B cell (primary cell): ENCODE measurements around the gene NUP210L. TPM values are rescaled to one million over a fixed set of nuclear protein-coding genes. Genes with fewer than 3 reads are reported as not detected.

Source experiments
- ATAC-seq: fragments of 200-7000 bp; cut with Tn5 transposase; one replicate; pipeline ENCODE4 v1.10.0; 2021; ENCODE audit warnings: low read depth, mild to moderate bottlenecking, moderate number of reproducible peaks, moderate library complexity
- CTCF ChIA-PET: fragments of 350-600 bp; sonication (Branson Sonifier 250); formaldehyde crosslinking; loops from one replicate; lab custom pipeline; 2021; ENCODE audit warnings: antibody characterized with exemption, inconsistent platforms; lab: Charles Lee
- POLR2A ChIA-PET: fragments of 350-600 bp; sonication (Branson Sonifier 250); formaldehyde crosslinking; loops from one replicate; lab custom pipeline; 2021; ENCODE audit warnings: antibody characterized with exemption; lab: Charles Lee
- DNase-seq: peaks from one replicate; pipeline ENCODE4 v3.0.0; 2013
- H2AFZ ChIP-seq: 2 replicates; pipeline ENCODE4 v1.6.1; 2012; ENCODE audit warnings: mild to moderate bottlenecking, low read depth, low read length; ENCODE audit not compliant: insufficient read depth, poor library complexity, severe bottlenecking
- H3K27ac ChIP-seq, 2 donors: 1 replicate in 1 of 2; 2 replicates in 1 of 2; pipeline ENCODE4 v1.5.1; 2012 to 2013; ENCODE audit warnings: low read length in 2 of 2, mild to moderate bottlenecking in 2 of 2, moderate library complexity in 1 of 2
- H3K27me3 ChIP-seq, 4 experiments: fragments of 200-600 bp in 1 of 4; sonication (generic) in 1 of 4; replicated peaks in 1 of 4; 1 replicate in 2 of 4; 2 replicates in 2 of 4; pipeline versions ENCODE4 v1.6.1 to v1.7.0; 2013 to 2016; ENCODE audit warnings: low read length in 3 of 4, mild to moderate bottlenecking in 2 of 4, mixed read lengths in 1 of 4, moderate library complexity in 1 of 4; ENCODE audit not compliant: insufficient read depth in 4 of 4, control insufficient read depth in 3 of 4; ENCODE audit errors: control extremely low read depth in 1 of 4
- H3K36me3 ChIP-seq, 2 experiments: replicated peaks in 1 of 2; 1 replicate in 1 of 2; 2 replicates in 1 of 2; pipeline versions ENCODE4 v1.6.1 to v1.7.1; 2013; ENCODE audit warnings: low read length in 1 of 2; ENCODE audit not compliant: insufficient read depth in 2 of 2, control insufficient read depth in 1 of 2; ENCODE audit errors: control extremely low read depth in 1 of 2, extremely low read depth in 1 of 2
- H3K4me1 ChIP-seq, 2 donors: fragments of 200-600 bp in 1 of 2; sonication (generic) in 1 of 2; 1 replicate in 1 of 2; 2 replicates in 1 of 2; pipeline versions ENCODE4 v1.5.1 to v1.6.1; 2013 to 2017; ENCODE audit warnings: low read length in 2 of 2; ENCODE audit not compliant: control insufficient read depth in 2 of 2, insufficient read depth in 2 of 2
- H3K4me2 ChIP-seq: replicated peaks from 2 replicates; pipeline ENCODE3; 2012; ENCODE audit warnings: mild to moderate bottlenecking, low read depth, low read length; ENCODE audit not compliant: poor library complexity, severe bottlenecking
- H3K4me3 ChIP-seq, 5 experiments: fragments of 200-600 bp in 1 of 5; sonication (generic) in 1 of 5; 1 replicate in 3 of 5; 2 replicates in 2 of 5; pipeline versions ENCODE4 v1.5.1 to v1.7.0; 2011 to 2016; ENCODE audit warnings: low read length in 4 of 5, mild to moderate bottlenecking in 4 of 5, low read depth in 2 of 5, control low read depth in 1 of 5, moderate library complexity in 1 of 5; ENCODE audit not compliant: insufficient read depth in 1 of 5; ENCODE audit errors: control extremely low read depth in 1 of 5, extremely low read depth in 1 of 5
- H3K79me2 ChIP-seq: fragments of 200-600 bp; sonication (generic); one replicate; pipeline ENCODE4 v1.6.0; 2016; ENCODE audit warnings: low read length; ENCODE audit not compliant: control insufficient read depth, insufficient read depth
- H3K9ac ChIP-seq: fragments of 200-600 bp; sonication (generic); 2 replicates; pipeline ENCODE4 v1.6.1; 2017; ENCODE audit warnings: mild to moderate bottlenecking, low read length, moderate library complexity
- H3K9me3 ChIP-seq, 3 donors: one replicate each; pipeline versions ENCODE4 v1.6.1 to v1.7.1; 2013; ENCODE audit warnings: low read length in 2 of 3; ENCODE audit not compliant: control insufficient read depth in 2 of 3, insufficient read depth in 1 of 3; ENCODE audit errors: control extremely low read depth in 1 of 3
- H4K20me1 ChIP-seq: 2 replicates; pipeline ENCODE4 v1.6.0; 2012; ENCODE audit warnings: mild to moderate bottlenecking, low read length; ENCODE audit not compliant: insufficient read depth, control insufficient read depth, poor library complexity, severe bottlenecking
- H3K27ac Mint-ChIP-seq: one replicate; pipeline ENCODE4 v1.8.0; 2021; ENCODE audit warnings: mixed read lengths
- H3K27me3 Mint-ChIP-seq: one replicate; pipeline ENCODE4 v1.8.0; 2021; ENCODE audit warnings: mixed read lengths
- H3K4me1 Mint-ChIP-seq: one replicate; pipeline ENCODE4 v1.8.0; 2021; ENCODE audit warnings: mixed read lengths
- H3K4me3 Mint-ChIP-seq: one replicate; pipeline ENCODE4 v1.8.0; 2021; ENCODE audit warnings: mixed read lengths
- H3K9me3 Mint-ChIP-seq: one replicate; pipeline ENCODE4 v1.8.0; 2022; ENCODE audit warnings: mixed read lengths; ENCODE audit not compliant: insufficient read depth
- CTCF ChIP-seq: fragments of 200-600 bp; IDR thresholded peaks from one replicate; pipeline ENCODE4 v1.8.0; 2022; ENCODE audit warnings: antibody characterized with exemption, mild to moderate bottlenecking
- EZH2 ChIP-seq: IDR thresholded peaks from 2 replicates; pipeline ENCODE4 v1.6.1; 2012; ENCODE audit warnings: borderline replicate concordance, low read depth, mild to moderate bottlenecking, moderate library complexity, low read length; ENCODE audit not compliant: insufficient read depth, poor library complexity, severe bottlenecking
- WGBS: methylation state at CpG from one replicate; pipeline ENCODE4 v1.1.5; 2013; ENCODE audit warnings: missing lambda C conversion rate; ENCODE audit not compliant: insufficient coverage; 5-methylcytosine and 5-hydroxymethylcytosine counted together
- intact Hi-C: fragments of 100-400 bp; cut with micrococcal nuclease; formaldehyde crosslinking; loops from one replicate; pipeline ENCODE4 v1.10.0; 2022
- polyA plus RNA-seq: library from polyadenylated mRNA; depleted of rRNA; stranded (reverse); fragments of >200 nt; gene quantifications from 2 replicates; pipeline ENCODE4 v1.2.3, GENCODE V29; 2012
- total RNA-seq, 2 donors: library from RNA; stranded (reverse); fragments of 120-200 nt in 1 of 2; gene quantifications; 1 replicate in 1 of 2; 2 replicates in 1 of 2; pipeline versions ENCODE4 v1.2.3 to v1.2.4, GENCODE V29; 2013 to 2022

Gene NUP210L
- total and polyA plus RNA-seq, 2 donors (not counting 1 experiment from before 2014, with no cell fraction given) = 0.04 to 0.20 TPM

DNA sequence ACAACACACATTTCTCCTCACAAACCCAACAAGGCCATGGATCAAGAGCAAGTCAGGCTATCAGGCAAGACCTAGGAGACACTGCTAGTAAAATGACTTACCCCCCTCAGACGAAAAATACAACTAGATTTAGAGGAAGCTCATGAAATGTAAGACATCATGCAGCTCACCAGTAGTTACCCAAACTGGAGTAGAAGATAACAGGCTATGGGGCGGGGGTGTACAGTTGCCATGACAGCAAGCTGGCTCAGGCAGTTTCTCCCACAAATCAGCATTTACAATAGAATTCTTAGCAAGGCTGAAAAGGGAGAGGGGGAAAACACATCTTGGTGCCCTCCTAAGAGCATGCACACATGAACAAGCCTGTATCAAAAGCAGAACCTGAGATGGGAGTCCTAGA, 23.1 kb upstream of the NUP210L start:
- Histone ChIP-seq H3K4me1 (peaks cover 59 to 63% of the 10 kb centered on the region in 2 donors), H2AFZ (no peak overlapping the region), H3K9me3 (no peaks in the 10 kb centered on the region), H3K79me2 (peaks cover 99% of the 10 kb centered on the region), H3K36me3 (peaks cover 12 to 51% of the 10 kb centered on the region in 2 experiments), H3K4me3 (no peak overlapping the region), H3K9ac (peak overlapping the region; percentile 9), H3K4me2 (peak overlapping the region; percentile 96), H3K27ac (peak overlapping the region in 1 of 2 donors; percentile 94), H3K27me3 (no peaks in the 10 kb centered on the region), H4K20me1 (peaks cover 81% of the 10 kb centered on the region)
- Mint-ChIP-seq H3K9me3 (no peaks in the 10 kb centered on the region), H3K27ac (peak overlapping the region; percentile 69), H3K27me3 (no peaks in the 10 kb centered on the region), H3K4me1 (peaks cover 75% of the 10 kb centered on the region), H3K4me3 (peak overlapping the region; percentile 49)
- intact Hi-C loops = no loop called here
- ChIA-PET CTCF (interaction anchor here (0.9 to 1.5 kb wide), 2 partner anchors 21 to 434 kb away, joined by 4 to 6 read pairs; no protein-coding TSS in a partner anchor), POLR2A (interaction anchor here (0.6 to 1.2 kb wide), 2 partner anchors 23 to 25 kb away, joined by 3 to 5 read pairs; partner anchors contain the start of gene NUP210L)
- ATAC-seq (no peak), DNase-seq (no peak)
- no CpG with 5 or more reads among the region's 2 CpGs for WGBS
- TF ChIP-seq EZH2 (no peak), CTCF (no peak)

GRCh38 chr1:154176337-154176736, 21.5 kb upstream of the NUP210L start:
- Mint-ChIP-seq H3K9me3 (no peaks in the 10 kb centered on the region), H3K4me1 (peaks cover 63% of the 10 kb centered on the region), H3K27ac (no peak overlapping the region), H3K27me3 (no peaks in the 10 kb centered on the region), H3K4me3 (peak overlapping the region; percentile 38)
- Histone ChIP-seq H3K79me2 (peaks cover 99% of the 10 kb centered on the region), H3K27me3 (no peaks in the 10 kb centered on the region), H4K20me1 (peaks cover 96% of the 10 kb centered on the region), H3K27ac (peak overlapping the region in 1 of 2 donors; percentile 94), H3K9ac (no peak overlapping the region), H3K9me3 (no peaks in the 10 kb centered on the region), H2AFZ (no peak overlapping the region), H3K4me2 (peak overlapping the region; percentile 29), H3K36me3 (peaks cover 28 to 68% of the 10 kb centered on the region in 2 experiments), H3K4me3 (no peak overlapping the region), H3K4me1 (peaks cover 52 to 55% of the 10 kb centered on the region in 2 donors)
- ChIA-PET POLR2A (interaction anchor here (0.7 kb wide), 1 partner anchor 18 kb away, joined by 6 read pairs; no protein-coding TSS in a partner anchor), CTCF (interaction anchor here (0.6 to 1.8 kb wide), 2 partner anchors 9 to 754 kb away, joined by 3 to 6 read pairs; no protein-coding TSS in a partner anchor)
- DNase-seq (no peak), ATAC-seq (no peak)
- intact Hi-C loops = no loop called here
- WGBS = no CpG with 5 or more reads among the region's 2 CpGs
- TF ChIP-seq EZH2 (no peak), CTCF (no peak)
